Activated naive CD8-positive, alpha-beta T cell treated with anti-CD3 and anti-CD28 coated beads, Interleukin-2, amount 50 U/mL, for 24 hours (primary cell): Measurements from ENCODE around the gene EFCAB6.

ENCODE experiments used
- ATAC-seq: fragments of 150-1000 bp; cut with Tn5 transposase; one replicate; pipeline ENCODE4 v1.10.0; 2021
- DNase-seq: peaks from one replicate; pipeline ENCODE4 v3.0.0; 2021
- H3K27ac Mint-ChIP-seq: one replicate; pipeline ENCODE4 v1.8.0; 2021; ENCODE audit warnings: mild to moderate bottlenecking, mixed read lengths
- H3K27me3 Mint-ChIP-seq: one replicate; pipeline ENCODE4 v1.8.0; 2021; ENCODE audit warnings: mixed read lengths
- H3K36me3 Mint-ChIP-seq: one replicate; pipeline ENCODE4 v1.8.0; 2021; ENCODE audit warnings: low read depth, mixed read lengths
- H3K4me1 Mint-ChIP-seq: one replicate; pipeline ENCODE4 v1.8.0; 2021; ENCODE audit warnings: mixed read lengths
- H3K4me3 Mint-ChIP-seq: one replicate; pipeline ENCODE4 v1.8.0; 2021; ENCODE audit warnings: mild to moderate bottlenecking, moderate library complexity, mixed read lengths
- H3K9me3 Mint-ChIP-seq: one replicate; pipeline ENCODE4 v1.8.0; 2021; ENCODE audit warnings: mixed read lengths

The EFCAB6 gene

DNA sequence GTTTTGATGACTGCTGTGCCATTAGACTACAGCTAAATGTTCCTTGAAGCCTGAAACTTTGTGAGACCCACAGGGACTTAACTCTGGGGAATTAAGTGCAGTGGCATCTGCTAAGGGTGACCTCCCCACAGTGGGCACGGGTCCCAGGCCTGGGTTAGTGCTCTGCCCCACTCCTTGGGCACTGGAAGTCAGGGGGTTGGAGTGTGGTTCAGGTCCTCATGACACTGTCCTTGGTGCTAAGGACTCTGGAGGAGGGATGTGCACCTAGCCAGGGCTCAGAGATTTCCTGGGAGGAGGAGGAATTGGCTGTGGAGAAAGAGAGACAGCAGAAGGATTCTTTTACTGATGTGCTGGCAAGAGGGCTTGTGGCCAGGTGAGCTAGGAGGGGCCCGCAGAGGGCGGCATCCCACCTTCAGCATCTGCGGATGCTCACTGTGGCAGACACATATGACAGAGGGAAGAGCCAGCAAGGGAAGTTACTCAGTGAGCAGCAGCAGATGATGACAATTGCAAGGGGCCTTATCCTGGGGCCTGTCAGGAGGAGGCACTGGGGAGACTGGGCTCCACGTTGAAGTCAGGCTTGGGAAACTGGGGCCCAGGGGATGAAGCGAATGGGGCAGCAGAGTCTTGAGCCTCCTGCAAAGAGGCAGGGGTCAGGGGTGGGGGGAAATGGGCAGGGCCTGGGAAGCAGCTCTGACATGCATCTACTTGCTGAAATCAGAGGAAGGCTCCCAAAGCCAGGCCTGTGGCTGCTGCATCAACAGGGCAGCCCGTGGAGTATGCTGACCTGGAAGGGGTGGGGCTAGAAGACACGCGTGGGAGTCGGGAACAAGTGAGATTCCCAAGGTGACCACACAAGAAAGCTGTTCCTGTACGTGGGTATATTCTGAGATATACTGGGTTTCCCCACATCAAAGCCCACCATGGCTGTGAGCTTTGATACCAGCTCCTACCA lies 256.3 kb downstream of the EFCAB6 start:
- no peaks in the 10 kb centered on the region for H3K36me3 Mint-ChIP-seq
- no peak for ATAC-seq
- H3K4me1 Mint-ChIP-seq = no peaks in the 10 kb centered on the region
- no peak overlapping the region for H3K27ac Mint-ChIP-seq
- peaks cover 3% of the 10 kb centered on the region for H3K27me3 Mint-ChIP-seq
- H3K4me3 Mint-ChIP-seq = no peak overlapping the region
- H3K9me3 Mint-ChIP-seq = no peaks in the 10 kb centered on the region
- no peak for DNase-seq

DNA sequence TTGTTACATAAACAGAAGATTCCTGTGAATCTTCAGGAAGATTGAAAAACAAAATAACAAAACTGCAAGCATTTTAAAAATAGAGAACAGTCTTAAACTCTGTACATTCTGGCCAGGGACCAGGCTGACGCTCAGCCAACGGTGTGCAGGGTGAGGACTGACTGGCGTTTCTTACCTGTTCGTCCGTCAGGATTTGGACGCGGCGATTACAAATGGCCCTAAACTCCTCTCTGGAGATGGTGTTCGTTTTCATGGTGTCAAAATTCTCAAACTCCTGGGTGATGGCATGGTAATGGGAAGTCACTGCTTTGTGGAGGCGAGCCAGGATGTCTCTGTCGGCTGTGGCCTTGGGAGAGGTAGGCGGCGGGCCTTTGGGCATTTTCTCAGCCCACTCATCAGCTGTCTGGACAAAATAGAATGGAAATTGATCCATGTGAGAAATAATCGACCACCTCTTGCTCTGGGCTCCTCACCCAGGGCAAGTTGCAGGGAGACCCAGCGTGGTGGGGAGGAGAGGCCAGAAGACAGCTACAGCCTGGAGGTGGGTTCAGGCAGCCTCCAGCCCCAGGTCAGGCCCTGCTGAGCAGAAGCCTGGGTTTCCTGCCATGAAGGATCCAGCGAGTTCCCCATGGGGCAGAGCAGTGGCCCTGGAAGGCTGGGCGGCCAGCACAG lies 257.3 kb downstream of the EFCAB6 start:
- Mint-ChIP-seq H3K27me3 (peaks cover 3% of the 10 kb centered on the region), H3K27ac (no peak overlapping the region), H3K4me1 (no peaks in the 10 kb centered on the region), H3K9me3 (no peaks in the 10 kb centered on the region), H3K4me3 (no peak overlapping the region), H3K36me3 (no peaks in the 10 kb centered on the region)
- DNase-seq = no peak
- ATAC-seq = no peak

DNA sequence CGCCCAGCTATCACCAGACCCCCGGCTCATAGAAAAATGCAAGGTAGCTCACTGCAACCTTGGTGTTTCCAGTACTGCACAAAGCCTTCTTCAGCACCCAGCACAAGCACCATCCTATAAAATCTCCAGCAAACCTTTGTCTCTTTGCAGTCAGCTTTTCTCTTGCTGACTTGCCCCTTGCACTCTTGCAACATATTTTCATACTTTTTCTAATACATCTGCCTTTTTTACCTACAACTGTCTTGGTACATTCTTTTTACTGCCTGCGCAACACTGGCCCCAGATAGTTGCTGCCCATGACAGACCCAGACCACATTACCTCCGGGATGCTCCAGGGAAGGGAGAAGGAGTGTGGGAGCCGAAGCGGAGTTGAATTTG lies 257.9 kb downstream of the EFCAB6 start:
- H3K27me3 Mint-ChIP-seq = peaks cover 3% of the 10 kb centered on the region
- DNase-seq (no peak), ATAC-seq (no peak)
- H3K4me1 Mint-ChIP-seq = no peaks in the 10 kb centered on the region
- H3K36me3 Mint-ChIP-seq = no peaks in the 10 kb centered on the region
- no peak overlapping the region for H3K27ac Mint-ChIP-seq
- H3K4me3 Mint-ChIP-seq = no peak overlapping the region
- no peaks in the 10 kb centered on the region for H3K9me3 Mint-ChIP-seq

DNA sequence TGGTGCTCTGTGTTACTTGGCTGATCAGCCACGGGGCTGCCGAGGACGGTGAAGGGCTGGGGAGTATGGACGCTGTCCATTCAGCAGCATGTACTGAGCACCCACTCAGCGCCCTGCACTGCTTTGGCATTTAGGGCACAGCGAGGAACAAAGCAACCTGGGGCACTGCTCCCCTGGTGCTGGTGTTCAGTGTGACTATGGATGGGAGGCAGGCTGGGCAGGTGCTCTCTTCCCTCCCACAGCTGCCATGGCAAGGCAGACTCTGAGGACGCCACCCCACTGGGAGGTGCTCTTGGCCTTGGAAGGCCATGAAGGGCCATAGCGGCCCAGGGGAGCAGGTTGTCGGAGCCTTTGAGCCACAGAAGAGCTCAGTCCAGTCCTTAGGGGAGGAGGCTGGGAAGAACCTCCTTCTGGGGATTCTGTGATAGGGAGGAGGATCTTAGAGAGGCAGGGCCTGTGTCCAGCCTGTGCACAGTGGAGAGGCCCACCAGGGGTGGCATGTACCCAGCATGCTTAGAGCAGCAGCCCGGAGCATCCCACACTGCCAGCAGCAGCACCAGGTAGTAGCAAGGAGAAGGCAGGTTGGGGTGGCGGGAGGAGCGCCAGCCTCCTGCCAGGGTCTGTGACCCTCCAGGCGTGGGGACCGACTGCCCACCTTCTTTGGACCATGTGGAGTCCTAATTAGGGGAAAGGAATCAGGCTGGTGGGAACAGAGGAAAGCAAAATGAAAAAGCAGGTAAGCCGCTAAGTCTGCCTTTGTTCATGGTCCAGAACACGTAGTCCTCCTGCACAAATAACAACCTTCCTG lies 258.4 kb downstream of the EFCAB6 start:
- Mint-ChIP-seq H3K27ac (no peak overlapping the region), H3K4me1 (no peaks in the 10 kb centered on the region), H3K27me3 (peaks cover 3% of the 10 kb centered on the region), H3K9me3 (no peaks in the 10 kb centered on the region), H3K4me3 (no peak overlapping the region), H3K36me3 (no peaks in the 10 kb centered on the region)
- ATAC-seq (no peak), DNase-seq (no peak)

DNA sequence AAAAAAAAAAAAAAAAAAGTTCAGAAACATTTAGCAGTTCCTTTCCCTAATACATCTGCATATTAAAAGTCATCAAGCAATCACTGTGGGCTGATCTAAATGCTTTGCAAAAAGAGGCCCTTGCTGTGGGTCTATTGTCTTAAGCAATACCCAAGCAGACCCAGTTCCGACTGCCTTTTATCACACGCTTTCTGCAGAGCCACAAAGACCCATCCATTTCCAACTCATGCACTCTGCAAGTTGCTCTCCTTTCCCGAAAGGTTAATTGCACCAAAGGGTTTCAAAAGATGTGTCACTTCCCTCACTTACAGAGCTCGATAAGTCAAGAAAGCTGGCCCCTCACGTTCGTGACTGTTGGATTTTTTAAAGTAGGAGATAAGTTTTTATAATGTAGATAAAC lies 261.4 kb downstream of the EFCAB6 start:
- peaks cover 6% of the 10 kb centered on the region for H3K27me3 Mint-ChIP-seq
- H3K4me3 Mint-ChIP-seq = no peak overlapping the region
- no peak for DNase-seq
- H3K36me3 Mint-ChIP-seq = no peaks in the 10 kb centered on the region
- H3K4me1 Mint-ChIP-seq = no peaks in the 10 kb centered on the region
- no peaks in the 10 kb centered on the region for H3K9me3 Mint-ChIP-seq
- no peak overlapping the region for H3K27ac Mint-ChIP-seq
- ATAC-seq = no peak

DNA sequence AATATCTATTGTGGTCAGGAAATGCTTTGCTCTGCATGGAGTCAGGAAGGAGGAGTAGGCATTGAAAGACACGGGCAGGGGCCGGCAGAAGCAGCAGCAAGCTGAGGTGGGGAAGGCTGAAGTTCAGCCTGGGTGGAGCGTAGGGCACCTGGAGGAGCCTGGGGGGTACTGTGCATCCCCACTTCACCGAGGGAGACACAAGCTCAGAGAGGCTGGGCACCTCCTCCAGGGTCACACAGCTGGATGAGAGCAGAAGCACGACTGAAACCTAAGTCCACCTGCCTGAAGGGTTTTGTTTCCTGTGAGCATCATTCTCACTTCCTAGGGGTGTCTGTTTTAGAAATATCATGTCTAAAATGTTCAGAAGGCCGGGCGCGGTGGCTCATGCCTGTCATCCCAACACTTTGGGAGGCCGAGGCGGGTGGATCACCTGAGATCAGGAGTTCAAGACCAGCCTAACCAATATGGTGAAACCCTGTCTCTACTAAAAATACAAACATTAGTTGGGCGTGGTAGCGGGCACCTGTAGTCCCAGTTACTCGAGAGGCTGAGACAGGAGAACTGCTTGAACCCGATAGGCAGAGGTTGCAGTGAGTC lies 262.0 kb downstream of the EFCAB6 start:
- DNase-seq = no peak
- Mint-ChIP-seq H3K4me3 (no peak overlapping the region), H3K9me3 (no peaks in the 10 kb centered on the region), H3K36me3 (no peaks in the 10 kb centered on the region), H3K4me1 (no peaks in the 10 kb centered on the region), H3K27ac (no peak overlapping the region), H3K27me3 (peaks cover 6% of the 10 kb centered on the region)
- ATAC-seq = no peak

DNA sequence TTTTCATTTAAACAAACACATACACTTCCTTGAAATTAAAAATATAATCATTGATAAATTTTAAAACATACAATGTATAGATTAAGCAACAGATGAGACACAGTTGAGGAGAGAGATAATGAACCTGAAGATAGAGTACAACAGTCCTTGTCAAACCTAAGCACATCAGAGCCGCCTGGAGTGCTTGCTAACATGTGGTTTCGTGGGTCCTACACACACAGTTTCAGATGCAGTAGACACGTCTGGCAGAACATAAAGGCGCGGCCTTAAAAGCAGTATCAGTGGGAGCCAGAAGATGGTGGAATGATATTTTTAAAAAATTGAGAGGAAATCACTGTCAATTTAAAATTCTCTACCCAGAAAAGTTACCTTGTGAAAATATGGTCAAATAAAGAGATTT lies 265.9 kb downstream of the EFCAB6 start:
- H3K9me3 Mint-ChIP-seq = no peaks in the 10 kb centered on the region
- H3K27ac Mint-ChIP-seq = no peak overlapping the region
- H3K27me3 Mint-ChIP-seq = peaks cover 4% of the 10 kb centered on the region
- no peaks in the 10 kb centered on the region for H3K36me3 Mint-ChIP-seq
- no peak overlapping the region for H3K4me3 Mint-ChIP-seq
- H3K4me1 Mint-ChIP-seq = no peaks in the 10 kb centered on the region
- DNase-seq = no peak
- no peak for ATAC-seq

DNA sequence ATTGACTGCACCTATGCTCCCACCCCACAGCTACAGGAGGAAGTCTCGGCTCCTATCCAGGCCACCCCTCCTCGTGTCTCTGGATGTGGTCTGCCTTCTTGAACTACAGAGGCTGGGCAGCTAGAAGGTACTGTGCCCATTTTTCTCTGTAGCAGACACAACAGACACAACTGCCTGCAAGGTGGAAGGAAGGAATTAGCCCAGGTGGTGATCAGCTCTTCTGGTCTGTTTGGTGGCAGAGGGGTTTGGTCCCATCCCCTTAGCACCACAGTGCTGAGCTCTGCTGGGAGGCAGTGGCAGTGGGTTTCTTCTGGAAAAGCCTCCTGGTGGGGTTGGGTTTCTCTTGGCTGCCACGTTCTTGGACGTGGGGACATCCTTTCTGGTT lies 267.8 kb downstream of the EFCAB6 start:
- DNase-seq (no peak), ATAC-seq (no peak)
- H3K9me3 Mint-ChIP-seq = no peaks in the 10 kb centered on the region
- H3K27me3 Mint-ChIP-seq = peaks cover 4% of the 10 kb centered on the region
- H3K4me3 Mint-ChIP-seq = no peak overlapping the region
- H3K36me3 Mint-ChIP-seq = no peaks in the 10 kb centered on the region
- H3K4me1 Mint-ChIP-seq = no peaks in the 10 kb centered on the region
- H3K27ac Mint-ChIP-seq = no peak overlapping the region

DNA sequence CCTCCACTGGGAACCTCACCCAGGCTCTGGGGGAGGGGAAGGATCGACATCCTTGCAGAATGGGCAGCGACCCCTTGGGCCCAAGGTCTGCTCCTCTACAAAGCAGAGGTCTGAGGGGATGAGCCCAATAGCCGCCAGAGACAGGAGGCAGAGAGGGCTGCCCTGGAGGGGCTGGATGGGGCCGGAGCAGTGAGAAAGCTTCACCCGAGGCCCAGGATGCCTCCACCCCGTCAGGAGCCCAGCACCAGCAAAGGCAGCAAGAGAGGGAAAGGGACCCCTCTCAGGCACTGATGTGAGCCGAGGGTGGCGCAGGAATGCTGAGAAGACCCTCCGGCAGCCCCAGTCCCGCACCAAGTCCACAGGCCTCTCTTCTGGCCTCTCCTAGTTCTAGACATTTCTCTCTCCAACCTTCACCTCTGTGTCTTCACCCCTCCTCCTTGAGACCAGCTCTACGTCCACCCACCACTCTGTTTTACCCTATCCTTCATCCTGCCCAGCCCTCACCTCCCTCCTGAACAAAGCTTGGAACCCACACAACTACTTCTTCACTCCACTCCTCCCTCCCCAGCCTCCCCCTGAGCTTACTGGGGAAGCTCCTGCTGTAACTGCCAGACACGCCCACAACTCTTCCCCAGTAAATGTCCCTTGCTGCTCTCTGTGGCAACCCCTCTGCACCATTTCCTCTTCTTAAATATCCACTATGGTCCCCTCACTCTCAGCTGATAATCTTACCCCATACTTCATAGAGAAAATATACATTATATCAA lies 268.4 kb downstream of the EFCAB6 start:
- ATAC-seq = no peak
- no peaks in the 10 kb centered on the region for H3K36me3 Mint-ChIP-seq
- no peak overlapping the region for H3K27ac Mint-ChIP-seq
- H3K27me3 Mint-ChIP-seq = peaks cover 4% of the 10 kb centered on the region
- H3K4me3 Mint-ChIP-seq = no peak overlapping the region
- no peaks in the 10 kb centered on the region for H3K9me3 Mint-ChIP-seq
- DNase-seq = no peak
- H3K4me1 Mint-ChIP-seq = no peaks in the 10 kb centered on the region

DNA sequence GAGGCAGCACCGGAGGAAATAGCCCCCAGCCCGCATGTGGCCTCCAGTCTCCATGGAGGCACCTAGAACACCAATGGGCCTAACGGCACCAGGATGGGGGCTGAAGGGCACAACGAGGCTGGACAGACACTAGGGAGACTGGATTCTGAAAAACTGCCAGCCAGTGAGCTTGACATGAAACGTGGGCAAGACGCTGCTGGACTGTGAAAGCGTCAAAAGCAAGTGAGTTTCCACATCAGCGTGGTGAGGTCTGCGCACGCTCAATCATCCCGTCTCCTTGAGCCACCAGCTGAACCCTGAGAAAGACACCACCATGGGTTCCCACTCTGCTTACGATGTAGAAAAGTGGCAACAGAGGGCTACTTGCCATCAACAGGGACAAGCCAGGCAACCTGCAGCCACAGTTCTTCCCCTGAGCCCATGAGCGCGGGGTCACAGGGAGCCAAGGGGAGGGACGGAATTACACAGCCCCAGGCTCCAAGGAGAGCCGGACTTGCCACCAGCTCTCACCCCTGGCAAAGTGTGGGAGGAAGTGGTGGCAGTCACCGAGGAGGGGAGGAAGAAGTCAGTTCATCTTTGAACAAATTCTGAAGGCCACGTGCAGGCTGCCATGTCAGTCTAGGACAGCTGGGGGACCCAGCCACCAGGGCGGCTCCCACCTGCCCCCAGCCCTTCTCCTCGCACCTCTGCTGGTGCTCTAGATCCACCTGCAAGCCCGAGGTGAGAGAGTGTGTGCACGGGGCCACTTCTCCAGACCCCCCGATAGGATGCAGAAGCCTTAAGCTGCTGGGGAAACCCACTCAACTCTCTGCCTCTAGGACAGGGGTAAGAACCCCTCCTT lies 269.2 kb downstream of the EFCAB6 start:
- no peak for ATAC-seq
- Mint-ChIP-seq H3K27me3 (peaks cover 6% of the 10 kb centered on the region), H3K4me3 (no peak overlapping the region), H3K9me3 (no peaks in the 10 kb centered on the region), H3K4me1 (no peaks in the 10 kb centered on the region), H3K27ac (no peak overlapping the region), H3K36me3 (no peaks in the 10 kb centered on the region)
- no peak for DNase-seq

DNA sequence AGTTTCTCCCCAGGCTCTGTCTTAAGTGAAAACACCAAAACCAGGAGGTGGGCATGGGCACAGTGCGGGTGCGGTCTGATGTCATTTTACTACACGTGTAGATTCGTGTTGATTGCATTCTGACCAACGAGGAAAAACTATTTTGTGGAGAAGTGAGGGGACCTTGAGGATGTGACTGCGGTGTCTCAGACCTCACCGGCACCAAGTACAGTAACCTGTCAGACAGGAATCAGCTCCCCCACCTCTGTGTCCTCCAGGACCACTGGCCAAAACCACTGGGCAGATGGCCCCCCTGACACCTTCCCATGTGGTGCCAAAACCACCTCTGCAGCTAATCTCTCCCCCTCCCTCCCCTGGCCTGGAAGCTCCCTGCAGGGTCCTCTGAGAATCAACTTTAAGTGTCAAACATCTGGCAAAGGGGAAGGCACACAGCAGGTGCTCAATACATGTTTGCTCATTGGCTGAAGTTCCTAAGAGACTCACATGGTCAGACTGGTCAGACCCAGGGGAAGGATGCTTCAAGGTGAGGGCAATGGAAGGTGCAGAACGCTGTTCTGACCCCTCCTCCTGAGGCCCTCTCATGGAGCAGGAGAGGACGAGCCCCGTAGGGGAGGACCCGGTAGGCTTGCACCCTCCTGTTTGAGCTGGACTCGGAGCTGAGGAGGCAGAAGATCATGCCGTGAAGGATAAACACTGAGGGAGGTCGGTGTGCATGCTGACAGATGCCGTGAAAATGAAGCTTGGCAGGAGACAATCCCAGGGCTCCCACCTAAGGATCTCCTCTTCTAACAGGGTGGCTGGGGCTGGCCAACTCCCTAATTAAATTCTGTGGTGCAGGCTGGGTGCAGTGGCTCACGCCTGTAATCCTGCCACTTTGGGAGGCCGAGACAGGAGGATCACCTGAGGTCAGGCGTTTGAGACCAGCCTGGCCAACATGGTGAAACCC lies 270.4 kb downstream of the EFCAB6 start:
- H3K27me3 Mint-ChIP-seq = peaks cover 3% of the 10 kb centered on the region
- H3K36me3 Mint-ChIP-seq = no peaks in the 10 kb centered on the region
- H3K4me1 Mint-ChIP-seq = no peaks in the 10 kb centered on the region
- H3K4me3 Mint-ChIP-seq = no peak overlapping the region
- no peak for ATAC-seq
- no peak for DNase-seq
- no peak overlapping the region for H3K27ac Mint-ChIP-seq
- no peaks in the 10 kb centered on the region for H3K9me3 Mint-ChIP-seq

DNA sequence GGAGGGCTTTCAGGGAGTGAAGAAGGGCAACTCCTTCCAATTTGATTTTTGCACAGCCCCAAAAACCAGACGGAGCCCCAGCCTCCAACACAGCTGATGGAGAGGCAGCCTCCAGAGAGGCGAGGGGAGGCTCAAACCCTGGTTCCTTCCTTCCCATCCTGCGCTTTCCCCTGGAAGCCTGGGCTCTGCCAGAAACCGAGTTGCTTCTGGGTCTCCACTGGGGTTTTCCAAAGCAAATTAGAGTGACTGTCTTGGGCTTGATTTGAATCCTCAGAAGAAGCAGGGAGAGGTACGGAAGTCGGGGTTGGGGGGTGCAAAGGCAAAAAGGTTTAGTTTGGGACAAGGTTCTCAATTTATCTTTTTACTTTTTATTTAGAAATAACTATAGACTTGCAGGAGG lies 271.1 kb downstream of the EFCAB6 start:
- Mint-ChIP-seq H3K4me3 (no peak overlapping the region), H3K27ac (no peak overlapping the region), H3K9me3 (no peaks in the 10 kb centered on the region), H3K27me3 (peaks cover 6% of the 10 kb centered on the region), H3K4me1 (no peaks in the 10 kb centered on the region), H3K36me3 (no peaks in the 10 kb centered on the region)
- DNase-seq = no peak
- ATAC-seq = no peak
